HepG2 (cell line): ENCODE data around the gene MAP1B. TPM values are rescaled to one million over a fixed set of nuclear protein-coding genes. Genes with fewer than 3 reads are reported as not detected.

Experiments
- ETV6 ChIP-seq: sonication (generic); formaldehyde crosslinking; conservative IDR thresholded peaks from 2 replicates; pipeline ENCODE4 v1.4.0; 2020; ENCODE audit warnings: missing genetic modification reagents
- GMEB2 ChIP-seq: IDR thresholded peaks from 2 replicates; pipeline ENCODE4 v1.6.1; 2016; ENCODE audit warnings: missing biosample characterization, missing genetic modification reagents, low read depth
- HNRNPL ChIP-seq: fragments of 200-400 bp; formaldehyde crosslinking; IDR thresholded peaks from 2 replicates; pipeline ENCODE4 v1.6.1; 2017; ENCODE audit warnings: mild to moderate bottlenecking, low read depth, low read length
- HOXA9 ChIP-seq: sonication (generic); formaldehyde crosslinking; IDR thresholded peaks from 2 replicates; pipeline ENCODE4 v1.8.1; 2022; ENCODE audit warnings: missing genetic modification reagents, mild to moderate bottlenecking, moderate library complexity, borderline replicate concordance
- JUNB ChIP-seq: sonication (generic); formaldehyde crosslinking; IDR thresholded peaks from 2 replicates; pipeline ENCODE4 v1.8.0; 2022; ENCODE audit warnings: missing genetic modification reagents, mild to moderate bottlenecking, borderline replicate concordance
- LBX2 ChIP-seq: sonication (generic); formaldehyde crosslinking; IDR thresholded peaks from 2 replicates; pipeline ENCODE4 v1.5.0; 2020; ENCODE audit warnings: missing genetic modification reagents, mild to moderate bottlenecking, borderline replicate concordance
- MEF2D ChIP-seq: sonication (generic); formaldehyde crosslinking; IDR thresholded peaks from 2 replicates; pipeline ENCODE4 v1.5.1; 2020; ENCODE audit warnings: mild to moderate bottlenecking, missing genetic modification reagents
- MLX ChIP-seq: IDR thresholded peaks from 2 replicates; pipeline ENCODE4 v1.6.1; 2016
- NFIB ChIP-seq: sonication (generic); formaldehyde crosslinking; IDR thresholded peaks from 2 replicates; pipeline ENCODE4 v1.9.0; 2021; ENCODE audit warnings: missing genetic modification reagents, mild to moderate bottlenecking, borderline replicate concordance
- NFYC ChIP-seq: IDR thresholded peaks from 2 replicates; pipeline ENCODE4 v1.6.1; 2016; ENCODE audit warnings: missing genetic modification reagents, missing compliant biosample characterization
- NR3C1 ChIP-seq: sonication (generic); formaldehyde crosslinking; IDR thresholded peaks from 2 replicates; pipeline ENCODE4 v1.4.0; 2020; ENCODE audit warnings: missing genetic modification reagents
- RBM22 ChIP-seq: fragments of 200-400 bp; formaldehyde crosslinking; optimal IDR thresholded peaks from 2 replicates; pipeline ENCODE3; 2017; ENCODE audit warnings: mild to moderate bottlenecking, low read length, moderate library complexity
- SALL2 ChIP-seq: sonication (generic); formaldehyde crosslinking; IDR thresholded peaks from 2 replicates; pipeline ENCODE4 v1.8.1; 2023; ENCODE audit warnings: mild to moderate bottlenecking, missing genetic modification reagents, inconsistent platforms
- SP5 ChIP-seq: IDR thresholded peaks from 2 replicates; pipeline ENCODE4 v1.6.1; 2016; ENCODE audit warnings: low read depth, borderline replicate concordance
- THRA ChIP-seq: sonication (generic); formaldehyde crosslinking; IDR thresholded peaks from 2 replicates; pipeline ENCODE4 v1.4.0; 2020; ENCODE audit warnings: missing genetic modification reagents, borderline replicate concordance
- ZBTB1 ChIP-seq: sonication (generic); formaldehyde crosslinking; IDR thresholded peaks from 2 replicates; pipeline ENCODE4 v1.4.0; 2020; ENCODE audit warnings: missing genetic modification reagents, borderline replicate concordance
- ZEB1 ChIP-seq: IDR thresholded peaks from 2 replicates; pipeline ENCODE4 v1.6.1; 2012; ENCODE audit warnings: mild to moderate bottlenecking, low read depth, inconsistent platforms; ENCODE audit not compliant: insufficient replicate concordance
- ZGPAT ChIP-seq: IDR thresholded peaks from 2 replicates; pipeline ENCODE4 v1.6.1; 2016; ENCODE audit warnings: mild to moderate bottlenecking
- ZNF143 ChIP-seq: sonication (generic); formaldehyde crosslinking; IDR thresholded peaks from 2 replicates; pipeline ENCODE4 v1.4.0; 2020; ENCODE audit warnings: missing genetic modification reagents
- ZNF331 ChIP-seq: sonication (generic); formaldehyde crosslinking; IDR thresholded peaks from 2 replicates; pipeline ENCODE4 v1.4.0; 2020; ENCODE audit warnings: missing genetic modification reagents
- ZNF513 ChIP-seq: sonication (generic); formaldehyde crosslinking; conservative IDR thresholded peaks from 2 replicates; pipeline ENCODE4 v1.5.0; 2020; ENCODE audit warnings: missing genetic modification reagents
- ZNF557 ChIP-seq: sonication (generic); formaldehyde crosslinking; IDR thresholded peaks from 2 replicates; pipeline ENCODE4 v1.4.0; 2020; ENCODE audit warnings: missing genetic modification reagents
- ZNF776 ChIP-seq: sonication (generic); formaldehyde crosslinking; IDR thresholded peaks from 2 replicates; pipeline ENCODE4 v1.4.0; 2020; ENCODE audit warnings: mild to moderate bottlenecking, missing genetic modification reagents
- ZNF780A ChIP-seq: sonication (generic); formaldehyde crosslinking; IDR thresholded peaks from 2 replicates; pipeline ENCODE4 v1.8.0; 2022; ENCODE audit warnings: mild to moderate bottlenecking, missing genetic modification reagents, moderate library complexity
- polyA plus RNA-seq, 8 experiments: library from polyadenylated mRNA; depleted of rRNA in 3 of 8; stranded (reverse) in 7 of 8; unstranded in 1 of 8; fragments of >200 nt; fragmentation: Illumina TruSeq in 4 of 8; extraction: Trizol in 4 of 8; gene quantifications; 2 replicates each; pipeline versions ENCODE4 v1.2.1 to v1.2.3, GENCODE V29; 2011 to 2016; ENCODE audit warnings: low read depth in 4 of 8, missing spikeins in 1 of 8, mixed read lengths in 1 of 8; ENCODE audit not compliant: insufficient read depth in 1 of 8
- total RNA-seq, 5 experiments: library from RNA; depleted of rRNA; stranded (reverse); fragments of >200 nt; fragmentation: Illumina TruSeq; extraction: Trizol; gene quantifications; 2 replicates each; pipeline ENCODE4 v1.2.3, GENCODE V29; 2016; ENCODE audit warnings: low read depth in 1 of 5

Gene MAP1B
- total and polyA plus RNA-seq, 2 of the 13 experiments (the other 11 are each of a cell fraction or from before 2014, with no cell fraction given), result 3.3 to 6.2 TPM

- peak; percentile 61; the same call in 1 of the 2 replicates for TF ChIP-seq MLX (CRISPR knock-in tag)
- no peak for TF ChIP-seq LBX2
- TF ChIP-seq ZBTB1 (CRISPR knock-in tag), result no peak
- TF ChIP-seq SALL2 (CRISPR knock-in tag), result 0 out of 2 replicates have a peak, but pooled peaks have one; percentile 28
- TF ChIP-seq THRA (CRISPR knock-in tag), result 0 out of 2 replicates have a peak, but pooled peaks have one; percentile 25
- TF ChIP-seq HNRNPL, result no peak
- TF ChIP-seq ZNF557 (CRISPR knock-in tag), result no peak
- no peak for TF ChIP-seq MEF2D
- TF ChIP-seq RBM22, result no peak
- TF ChIP-seq JUNB (CRISPR knock-in tag), result no peak
- peak; percentile 33; the same call in 1 of the 2 replicates for TF ChIP-seq NFYC (CRISPR knock-in tag)
- TF ChIP-seq NFIB (CRISPR knock-in tag), result no peak
- TF ChIP-seq ZNF143 (CRISPR knock-in tag), result no peak
- no peak for TF ChIP-seq ZNF513 (CRISPR knock-in tag)
- no peak for TF ChIP-seq ZNF780A (CRISPR knock-in tag)
- no peak for TF ChIP-seq ZEB1
- TF ChIP-seq ZNF331 (CRISPR knock-in tag), result peak; percentile 81; the same call in 1 of the 2 replicates
- no peak for TF ChIP-seq GMEB2
- peak; percentile 64; the same call in 1 of the 2 replicates for TF ChIP-seq ZGPAT (CRISPR knock-in tag)
- no peak for TF ChIP-seq SP5 (CRISPR knock-in tag)
- TF ChIP-seq NR3C1 (CRISPR knock-in tag), result no peak
- no peak for TF ChIP-seq ZNF776 (CRISPR knock-in tag)
- no peak for TF ChIP-seq ETV6
- no peak for TF ChIP-seq HOXA9
Observed at GRCh38 chr5:72241346-72242003, 134.2 kb downstream of the MAP1B start (continued).
